ENCODE measurements around the gene SON.
"Not testable (repeated sequence)": the region's sequence is repeated elsewhere in the genome, so short reads cannot be mapped to it uniquely, and the experiment has no call there.

GRCh38 chr21:33617565-33617964, 74.7 kb downstream of the SON start:
- not testable (repeated sequence) for TF ChIP-seq CTCF (IDR thresholded peaks at IDR 0.05; ENCODE audit: low read depth, low read length); POLR2A (IDR thresholded peaks at IDR 0.05; ENCODE audit: extremely low read depth, insufficient read length); MAX (IDR thresholded peaks at IDR 0.05; ENCODE audit: low read depth, low read length)

Measured in NB4 (cell line).